Heart left ventricle (tissue), 16 donors: ENCODE measurements around the gene POU6F2. TPM values are rescaled to one million over a fixed set of nuclear protein-coding genes. Genes with fewer than 3 reads are reported as not detected.

Experiments
- ATAC-seq, 4 donors: fragments of 200-7000 bp; cut with Tn5 transposase; one replicate each; pipeline ENCODE4 v1.9.1; 2020 to 2022; ENCODE audit warnings: moderate library complexity in 4 of 4, mild to moderate bottlenecking in 3 of 4, moderate number of reproducible peaks in 1 of 4
- DNase-seq, 5 donors: peaks; one replicate each; pipeline ENCODE4 v3.0.0-alpha.2; 2020
- H3K27ac ChIP-seq, 12 donors: fragments of 200-600 bp; sonication (generic) in 4 of 12; one replicate each; pipeline versions ENCODE4 v1.5.0 to v1.8.0; 2016 to 2022; ENCODE audit warnings: mild to moderate bottlenecking in 2 of 12
- H3K27me3 ChIP-seq, 9 donors: fragments of 200-600 bp; sonication (generic) in 2 of 9; one replicate each; pipeline versions ENCODE4 v1.5.1 to v1.8.0; 2016 to 2022; ENCODE audit warnings: mild to moderate bottlenecking in 3 of 9
- H3K36me3 ChIP-seq, 9 donors: fragments of 200-600 bp; sonication (generic) in 2 of 9; one replicate each; pipeline versions ENCODE4 v1.5.0 to v1.8.0; 2018 to 2022; ENCODE audit warnings: mild to moderate bottlenecking in 2 of 9
- H3K4me1 ChIP-seq, 12 donors: fragments of 200-600 bp; sonication (generic) in 4 of 12; one replicate each; pipeline versions ENCODE4 v1.5.0 to v1.8.0; 2016 to 2022; ENCODE audit warnings: mild to moderate bottlenecking in 3 of 12
- H3K4me3 ChIP-seq, 12 donors: fragments of 200-600 bp; sonication (generic) in 4 of 12; one replicate each; pipeline versions ENCODE4 v1.5.0 to v1.8.0; 2017 to 2022; ENCODE audit warnings: mild to moderate bottlenecking in 9 of 12, moderate library complexity in 4 of 12
- H3K9me3 ChIP-seq, 12 donors: fragments of 200-600 bp; sonication (generic) in 4 of 12; one replicate each; pipeline versions ENCODE4 v1.5.0 to v1.8.0; 2016 to 2022; ENCODE audit warnings: mild to moderate bottlenecking in 1 of 12
- POLR2A ChIP-seq, 2 donors: fragments of 450-650 bp; IDR thresholded peaks; one replicate each; pipeline ENCODE4 v1.6.1; 2017; ENCODE audit warnings: antibody characterized with exemption in 2 of 2, mild to moderate bottlenecking in 2 of 2, moderate library complexity in 2 of 2
- WGBS, 4 donors: extraction: QIAGEN DNeasy Blood & Tissue Kit in 2 of 4; methylation state at CpG; one replicate each; pipeline versions ENCODE4 v1.1.5 to v1.1.7; 2013 to 2018; 5-methylcytosine and 5-hydroxymethylcytosine counted together
- intact Hi-C, 10 donors: fragments of 100-400 bp; cut with DNase I; formaldehyde crosslinking; loops; one replicate each; pipeline versions ENCODE4 v1.11.1 to v1.14.2; 2022
- polyA plus RNA-seq, 2 donors: library from polyadenylated mRNA; stranded (reverse); fragments of 200-250 nt; gene quantifications; one replicate each; pipeline ENCODE4 v1.2.3, GENCODE V29; 2013
- total RNA-seq, 9 donors: library from RNA; depleted of rRNA in 2 of 9; stranded (reverse); fragments of >200 nt in 2 of 9; fragmentation: NEBNext Ultra II Directional in 3 of 9; extraction: Animal tissue kit (Norgen Biotek cat#: 25700) in 3 of 9; gene quantifications; one replicate each; pipeline versions ENCODE4 v1.1.0 to v1.2.4, GENCODE V29; 2016 to 2023
- TF ChIP-seq, protein P1 (sequence below), 12 donors: fragments of 200-600 bp; sonication (generic) in 4 of 12; IDR thresholded peaks; one replicate each; pipeline versions ENCODE4 v1.5.0 to v1.8.0; 2018 to 2022; ENCODE audit warnings: antibody characterized with exemption in 12 of 12, mild to moderate bottlenecking in 5 of 12
- donor health status: ischemic (EF 13 %, LVEDD 7.1; RV severe dilation, severe dysfunction).
- donor health status: healthy with polysubstance abuse.
- donor health status: DM: no; HTN: yes; CAD: no.
- donor health status: DM: no; HTN: no; CAD: no.
- donor health status: ischemic (EF 25% LVEDD 6.9; RV normal size, moderate dysfunction).
- donor health status: ischemic (EF 25% LVEDD 5.7; RV mildly dilated, moderate dysfunction).
- donor health status: healthy.
- donor health status: DM: yes; HTN: yes; CAD: no.
- donor health status: ischemic (EF 35%, LVEDD 5.7; RV mildly dilated, moderate dysfunction).
- donor health status: nonischemic (EF 11% LVEDD 7.7; RV severe dilation, severe dysfunction).
- donor health status: DM: yes; HTN: yes; CAD: no.
- donor health status: PGD.
- donor health status: ischemic (EF 29% LVEDD 5.4; RV normal size, mild dysfunction).
- donor health status: nonischemic (EF 23%, LVEDD 6.1; RV moderate dilation, normal function).

The POU6F2 gene
- total and polyA plus RNA-seq, 11 donors = 0.03 to 1.2 (median 0.38) TPM; not detected in 2

DNA sequence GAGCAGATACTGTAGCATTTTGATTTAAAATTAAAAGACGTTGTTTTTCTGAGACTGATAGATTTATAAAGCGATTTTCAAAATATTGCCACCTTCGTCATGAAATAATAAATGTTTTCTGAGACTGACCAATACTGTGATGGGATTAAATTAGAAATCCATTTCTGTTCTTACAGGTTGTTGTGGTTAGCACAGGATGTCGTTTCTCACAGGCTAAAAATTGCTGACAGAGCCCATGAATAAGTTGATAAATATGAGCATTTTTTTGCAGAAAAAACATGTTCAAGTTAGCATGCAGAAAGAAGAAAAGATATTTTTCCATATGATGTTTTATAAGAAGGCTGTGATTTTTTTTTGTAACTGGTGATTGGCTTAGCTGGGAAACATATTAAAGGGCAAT lies 66.8 kb downstream of the POU6F2 start:
- WGBS, 4 donors = 70 to 74% (median 72%) methylated on average over 4 of the region's 4 CpGs
- DNase-seq = no peak
- ATAC-seq = no peak
- no peak overlapping the region for H3K4me3 ChIP-seq
- intact Hi-C loops = no loop called here
- no peaks in the 10 kb centered on the region for H3K4me1 ChIP-seq
- no peak for TF ChIP-seq POLR2A (IDR thresholded peaks at IDR 0.05)
- TF ChIP-seq, protein P1, sequence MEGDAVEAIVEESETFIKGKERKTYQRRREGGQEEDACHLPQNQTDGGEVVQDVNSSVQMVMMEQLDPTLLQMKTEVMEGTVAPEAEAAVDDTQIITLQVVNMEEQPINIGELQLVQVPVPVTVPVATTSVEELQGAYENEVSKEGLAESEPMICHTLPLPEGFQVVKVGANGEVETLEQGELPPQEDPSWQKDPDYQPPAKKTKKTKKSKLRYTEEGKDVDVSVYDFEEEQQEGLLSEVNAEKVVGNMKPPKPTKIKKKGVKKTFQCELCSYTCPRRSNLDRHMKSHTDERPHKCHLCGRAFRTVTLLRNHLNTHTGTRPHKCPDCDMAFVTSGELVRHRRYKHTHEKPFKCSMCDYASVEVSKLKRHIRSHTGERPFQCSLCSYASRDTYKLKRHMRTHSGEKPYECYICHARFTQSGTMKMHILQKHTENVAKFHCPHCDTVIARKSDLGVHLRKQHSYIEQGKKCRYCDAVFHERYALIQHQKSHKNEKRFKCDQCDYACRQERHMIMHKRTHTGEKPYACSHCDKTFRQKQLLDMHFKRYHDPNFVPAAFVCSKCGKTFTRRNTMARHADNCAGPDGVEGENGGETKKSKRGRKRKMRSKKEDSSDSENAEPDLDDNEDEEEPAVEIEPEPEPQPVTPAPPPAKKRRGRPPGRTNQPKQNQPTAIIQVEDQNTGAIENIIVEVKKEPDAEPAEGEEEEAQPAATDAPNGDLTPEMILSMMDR (IDR thresholded peaks at IDR 0.05) = no peak
- no peaks in the 10 kb centered on the region for H3K36me3 ChIP-seq
- no peak overlapping the region for H3K27ac ChIP-seq
- no peaks in the 10 kb centered on the region for H3K27me3 ChIP-seq
- peaks cover 0 to 6% (median 0%) of the 10 kb centered on the region in 12 donors for H3K9me3 ChIP-seq

DNA sequence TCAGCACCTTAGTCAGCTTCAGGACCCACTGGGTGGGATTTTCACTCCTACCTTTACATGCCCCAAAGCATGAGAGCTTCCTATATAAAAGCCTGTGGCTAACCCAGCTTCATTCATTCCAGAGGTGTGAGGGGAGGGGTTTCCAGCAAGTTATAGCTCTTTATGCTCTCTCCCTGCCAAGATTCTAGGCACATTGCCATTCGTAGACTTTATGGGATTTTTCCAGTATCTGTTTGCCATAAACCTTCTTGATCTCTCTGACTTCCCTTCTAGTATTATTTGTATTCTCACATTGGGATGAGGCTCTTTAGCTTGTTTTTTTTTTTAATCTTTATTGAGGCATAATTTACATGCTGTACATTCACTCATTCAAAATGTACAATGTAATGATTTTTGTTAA lies 67.5 kb downstream of the POU6F2 start:
- peaks cover 0 to 6% (median 0%) of the 10 kb centered on the region in 12 donors for H3K9me3 ChIP-seq
- TF ChIP-seq POLR2A (IDR thresholded peaks at IDR 0.05) = no peak
- TF ChIP-seq, protein P1 (IDR thresholded peaks at IDR 0.05) = no peak
- H3K4me1 ChIP-seq = no peaks in the 10 kb centered on the region
- ATAC-seq (no peak), DNase-seq (no peak)
- H3K36me3 ChIP-seq = no peaks in the 10 kb centered on the region
- intact Hi-C loops = no loop called here
- H3K4me3 ChIP-seq = no peak overlapping the region
- 55 to 68% (median 63%) methylated on average over 1 of the region's 1 CpG for WGBS, 4 donors
- no peak overlapping the region for H3K27ac ChIP-seq
- H3K27me3 ChIP-seq = no peaks in the 10 kb centered on the region

DNA sequence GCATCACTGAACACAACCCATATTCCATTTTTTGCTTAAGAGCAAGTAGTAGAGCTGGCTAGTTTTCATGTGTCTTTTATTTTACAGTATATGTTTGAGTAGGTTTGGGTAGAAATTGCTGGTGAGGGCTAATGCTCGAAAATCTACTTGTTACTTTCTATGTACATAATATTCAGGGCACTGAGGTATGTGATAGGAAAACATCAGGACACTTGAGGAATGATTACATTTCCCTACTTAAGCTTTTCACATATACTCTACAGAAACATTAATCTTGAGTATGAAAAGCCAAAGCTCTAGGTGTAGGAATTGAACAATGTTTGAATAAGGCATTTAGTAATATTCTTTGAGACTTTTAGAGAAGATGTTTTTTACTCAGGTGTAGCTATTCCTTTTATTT lies 73.6 kb downstream of the POU6F2 start:
- Histone ChIP-seq H3K27ac (no peak overlapping the region), H3K27me3 (no peaks in the 10 kb centered on the region), H3K9me3 (peaks cover 0 to 13% (median 1%) of the 10 kb centered on the region in 12 donors), H3K4me3 (no peak overlapping the region), H3K36me3 (no peaks in the 10 kb centered on the region), H3K4me1 (no peaks in the 10 kb centered on the region)
- DNase-seq (no peak), ATAC-seq (no peak)
- 63 to 73% (median 69%) methylated on average over 1 of the region's 1 CpG for WGBS, 4 donors
- intact Hi-C loops = no loop called here
- TF ChIP-seq, protein P1 (IDR thresholded peaks at IDR 0.05) = no peak

DNA sequence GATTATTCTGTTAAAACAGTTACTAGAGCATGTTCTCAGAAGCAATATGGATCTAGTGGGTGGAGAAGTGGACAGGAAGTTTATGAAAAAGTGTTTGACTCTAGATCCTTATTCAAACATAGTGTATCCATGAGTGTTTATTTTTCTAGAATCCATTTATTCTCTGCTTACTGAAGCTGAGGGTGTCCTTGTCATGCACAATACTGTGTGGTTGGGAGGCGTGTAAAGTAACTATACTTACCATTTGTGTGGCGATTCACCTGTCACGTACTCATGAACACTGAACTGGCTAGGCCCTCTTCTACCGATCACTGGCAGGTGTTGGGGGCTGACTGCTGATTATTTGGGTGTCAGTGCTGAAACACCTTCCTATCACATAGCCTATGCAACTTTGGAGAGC lies 74.0 kb downstream of the POU6F2 start:
- no peak overlapping the region for H3K4me3 ChIP-seq
- WGBS, 4 donors = 84 to 92% (median 87%) methylated on average over 4 of the region's 4 CpGs
- H3K27ac ChIP-seq = no peak overlapping the region
- no peaks in the 10 kb centered on the region for H3K4me1 ChIP-seq
- TF ChIP-seq POLR2A (IDR thresholded peaks at IDR 0.05) = no peak
- TF ChIP-seq, protein P1 (IDR thresholded peaks at IDR 0.05) = no peak
- no peaks in the 10 kb centered on the region for H3K27me3 ChIP-seq
- H3K9me3 ChIP-seq = peaks cover 0 to 16% (median 2%) of the 10 kb centered on the region in 12 donors
- intact Hi-C loops = no loop called here
- no peak for DNase-seq
- ATAC-seq = no peak
- H3K36me3 ChIP-seq = no peaks in the 10 kb centered on the region
